ENCODE measurements around the gene CLEC16A.

Gene CLEC16A

GRCh38 chr16:10937068-10937859 is 7.1 kb upstream of the CLEC16A start:
- Histone ChIP-seq H3K27ac (replicated peaks) (no peak overlapping the region), H3K4me3 (replicated peaks; ENCODE audit: insufficient read depth, low read length) (no peak overlapping the region), H3K27me3 (ENCODE audit: insufficient read depth, poor library complexity, severe bottlenecking) (no peaks in the 10 kb centered on the region)
- TF ChIP-seq SPI1 (IDR thresholded peaks at IDR 0.05; ENCODE audit: borderline replicate concordance, low read depth): no peak
- no peak for TF ChIP-seq CTCF (IDR thresholded peaks at IDR 0.05; ENCODE audit: insufficient read depth, low read length)
- TF ChIP-seq GABPA (IDR thresholded peaks at IDR 0.05; ENCODE audit: low read depth): no peak
- TF ChIP-seq REST (IDR thresholded peaks at IDR 0.05; ENCODE audit: insufficient replicate concordance, low read depth): no peak
- TF ChIP-seq POLR2AphosphoS5 (IDR thresholded peaks at IDR 0.05; ENCODE audit: low read depth): no peak
- no peak for DNase-seq (ENCODE audit: low read depth in 1 of 2, low spot score in 1 of 2)

- Histone ChIP-seq H3K27me3 (ENCODE audit: insufficient read depth, poor library complexity, severe bottlenecking) (no peaks in the 10 kb centered on the region), H3K4me3 (replicated peaks; ENCODE audit: insufficient read depth, low read length) (no peak overlapping the region), H3K27ac (replicated peaks) (no peak overlapping the region)
- DNase-seq (ENCODE audit: low read depth in 1 of 2, low spot score in 1 of 2): no peak
- TF ChIP-seq CTCF (IDR thresholded peaks at IDR 0.05; ENCODE audit: insufficient read depth, low read length) (no peak), REST (IDR thresholded peaks at IDR 0.05; ENCODE audit: insufficient replicate concordance, low read depth) (no peak), POLR2AphosphoS5 (IDR thresholded peaks at IDR 0.05; ENCODE audit: low read depth) (no peak), SPI1 (IDR thresholded peaks at IDR 0.05; ENCODE audit: borderline replicate concordance, low read depth) (no peak), GABPA (IDR thresholded peaks at IDR 0.05; ENCODE audit: low read depth) (no peak)
Measured at GRCh38 chr16:10938321-10938720, 6.0 kb upstream of the CLEC16A start.

- H3K27me3 ChIP-seq (ENCODE audit: insufficient read depth, poor library complexity, severe bottlenecking): no peaks in the 10 kb centered on the region
- DNase-seq (ENCODE audit: low read depth in 1 of 2, low spot score in 1 of 2): no peak
- no peak overlapping the region for H3K4me3 ChIP-seq (replicated peaks; ENCODE audit: insufficient read depth, low read length)
- no peak overlapping the region for H3K27ac ChIP-seq (replicated peaks)
- peak; percentile 31; the same call in 1 of the 2 replicates for TF ChIP-seq SPI1 (IDR thresholded peaks at IDR 0.05; ENCODE audit: borderline replicate concordance, low read depth)
- no peak for TF ChIP-seq POLR2AphosphoS5 (IDR thresholded peaks at IDR 0.05; ENCODE audit: low read depth)
- no peak for TF ChIP-seq GABPA (IDR thresholded peaks at IDR 0.05; ENCODE audit: low read depth)
Measured at GRCh38 chr16:10938796-10939648, 5.3 kb upstream of the CLEC16A start.

- no peak overlapping the region; the same call in 1 of the 2 replicates for H3K4me3 ChIP-seq (replicated peaks; ENCODE audit: insufficient read depth, low read length)
- no peak for DNase-seq (ENCODE audit: low read depth in 1 of 2, low spot score in 1 of 2)
- no peak overlapping the region for H3K27ac ChIP-seq (replicated peaks)
- TF ChIP-seq CTCF (IDR thresholded peaks at IDR 0.05; ENCODE audit: insufficient read depth, low read length) (no peak), GABPA (IDR thresholded peaks at IDR 0.05; ENCODE audit: low read depth) (no peak), POLR2AphosphoS5 (IDR thresholded peaks at IDR 0.05; ENCODE audit: low read depth) (no peak), SPI1 (IDR thresholded peaks at IDR 0.05; ENCODE audit: borderline replicate concordance, low read depth) (no peak), REST (IDR thresholded peaks at IDR 0.05; ENCODE audit: insufficient replicate concordance, low read depth) (no peak)
- H3K27me3 ChIP-seq (ENCODE audit: insufficient read depth, poor library complexity, severe bottlenecking): no peaks in the 10 kb centered on the region
Measured at GRCh38 chr16:10939649-10940234, 4.6 kb upstream of the CLEC16A start.

Measured in HL-60 (cell line).